Chondrocyte (in vitro differentiated cells): ENCODE data around the gene MAB21L1. TPM values are rescaled to one million over a fixed set of nuclear protein-coding genes. Genes with fewer than 3 reads are reported as not detected.

ENCODE experiments used
- DNase-seq: peaks from one replicate; pipeline ENCODE4 v3.0.0; 2021; ENCODE audit warnings: mixed read lengths, low spot score
- H3K27ac Mint-ChIP-seq: one replicate; pipeline ENCODE4 v1.8.0; 2021; ENCODE audit warnings: mild to moderate bottlenecking, moderate library complexity, mixed read lengths; ENCODE audit not compliant: unreplicated experiment
- H3K27me3 Mint-ChIP-seq: 2 replicates; pipeline ENCODE4 v1.8.0; 2021; ENCODE audit warnings: low read depth, mixed read lengths
- H3K36me3 Mint-ChIP-seq: 2 replicates; pipeline ENCODE4 v1.8.0; 2021; ENCODE audit warnings: low read depth, mixed read lengths
- H3K4me1 Mint-ChIP-seq: 2 replicates; pipeline ENCODE4 v1.8.0; 2021; ENCODE audit warnings: low read depth, mild to moderate bottlenecking, mixed read lengths
- H3K4me3 Mint-ChIP-seq: one replicate; pipeline ENCODE4 v1.8.0; 2021; ENCODE audit warnings: mild to moderate bottlenecking, moderate library complexity, mixed read lengths; ENCODE audit not compliant: unreplicated experiment
- H3K9me3 Mint-ChIP-seq: 2 replicates; pipeline ENCODE4 v1.8.0; 2021; ENCODE audit warnings: low read depth, mixed read lengths
- CTCF ChIP-seq: fragments of 200-600 bp; sonication (generic); IDR thresholded peaks from 2 replicates; pipeline ENCODE4 v1.5.0; 2021; ENCODE audit warnings: antibody characterized with exemption, mild to moderate bottlenecking, moderate library complexity
- total RNA-seq: library from RNA; stranded (reverse); gene quantifications from 3 replicates; pipeline ENCODE4 v1.2.1, GENCODE V29; 2021

MAB21L1 gene
- total RNA-seq, 1 donor from 2014 or later: 0.07 TPM

DNA sequence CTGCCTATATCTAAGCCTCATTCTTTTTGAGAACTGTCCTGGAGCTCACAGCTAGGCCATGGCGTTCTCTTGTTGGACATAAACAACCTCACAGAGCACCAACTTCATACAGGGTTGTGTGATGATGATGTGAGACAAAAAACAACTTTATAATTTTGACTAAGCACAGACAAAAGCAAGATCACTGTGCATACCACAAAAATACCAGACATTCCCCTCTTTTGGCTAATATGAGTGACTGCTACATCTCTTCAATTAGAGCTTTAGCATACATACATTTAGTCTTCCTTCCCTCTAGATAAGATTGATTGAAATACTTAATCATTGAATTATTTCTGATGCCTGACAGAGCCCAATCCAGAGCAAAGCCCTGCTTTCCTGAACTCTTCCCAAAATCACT lies 8.3 kb downstream of the MAB21L1 start:
- Mint-ChIP-seq H3K27ac (no peak overlapping the region), H3K4me3 (no peak overlapping the region), H3K4me1 (peaks cover 17% of the 10 kb centered on the region), H3K27me3 (peaks cover 35% of the 10 kb centered on the region), H3K36me3 (peaks cover 4% of the 10 kb centered on the region), H3K9me3 (no peaks in the 10 kb centered on the region)
- TF ChIP-seq CTCF: no peak
- DNase-seq: no peak

GRCh38 chr13:35465371-35465770 lies 11.1 kb downstream of the MAB21L1 start:
- peaks cover 12% of the 10 kb centered on the region for H3K27me3 Mint-ChIP-seq
- no peak overlapping the region for H3K27ac Mint-ChIP-seq
- peaks cover 11% of the 10 kb centered on the region for H3K4me1 Mint-ChIP-seq
- H3K9me3 Mint-ChIP-seq: no peaks in the 10 kb centered on the region
- peaks cover 4% of the 10 kb centered on the region for H3K36me3 Mint-ChIP-seq
- no peak overlapping the region for H3K4me3 Mint-ChIP-seq
- TF ChIP-seq CTCF: no peak
- no peak for DNase-seq

DNA sequence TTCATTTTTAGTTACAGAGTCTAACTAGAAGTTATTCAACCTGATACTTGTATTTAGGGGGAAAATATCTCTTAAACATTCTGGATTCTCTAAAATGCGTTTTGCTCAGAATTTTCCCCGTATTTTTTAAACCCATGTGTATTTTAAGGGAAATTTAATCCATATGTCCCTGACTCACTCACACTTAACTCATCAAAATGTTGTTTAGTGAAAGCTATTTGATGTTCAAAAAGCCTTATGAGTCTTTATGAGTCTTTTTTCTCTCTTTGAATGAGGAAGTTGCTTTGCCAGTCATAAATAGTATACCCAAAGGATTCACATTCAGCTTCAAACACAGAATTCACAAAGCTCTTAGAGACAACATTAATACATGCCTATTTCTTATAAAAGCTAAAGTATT lies 16.4 kb downstream of the MAB21L1 start:
- Mint-ChIP-seq H3K4me3 (no peak overlapping the region), H3K27me3 (no peaks in the 10 kb centered on the region), H3K9me3 (peaks cover 3% of the 10 kb centered on the region), H3K36me3 (peaks cover 3% of the 10 kb centered on the region), H3K27ac (no peak overlapping the region), H3K4me1 (no peaks in the 10 kb centered on the region)
- DNase-seq: no peak
- no peak for TF ChIP-seq CTCF

DNA sequence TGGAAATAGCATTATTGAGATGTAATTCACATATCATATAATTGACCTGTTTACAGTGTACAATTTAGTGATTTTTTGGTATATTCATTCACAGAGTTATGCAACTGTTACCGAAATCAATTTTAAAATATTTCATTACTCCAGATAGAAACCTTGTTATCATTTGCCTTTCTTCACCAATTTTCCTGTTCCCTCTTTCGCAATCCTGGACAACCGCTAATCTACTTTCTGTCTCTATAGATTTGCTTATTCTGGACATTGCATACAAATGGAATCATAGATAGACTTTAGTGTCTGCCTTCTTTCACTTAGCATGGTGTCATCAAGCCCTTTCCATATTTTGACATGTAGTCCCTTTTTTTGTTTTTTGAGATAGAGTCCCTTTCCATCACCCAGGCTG lies 19.2 kb downstream of the MAB21L1 start:
- Mint-ChIP-seq H3K27me3 (no peaks in the 10 kb centered on the region), H3K27ac (no peak overlapping the region), H3K9me3 (peaks cover 3% of the 10 kb centered on the region), H3K4me1 (no peaks in the 10 kb centered on the region), H3K4me3 (no peak overlapping the region), H3K36me3 (peaks cover 1% of the 10 kb centered on the region)
- no peak for DNase-seq
- TF ChIP-seq CTCF: no peak

- H3K4me3 Mint-ChIP-seq: no peak overlapping the region
- H3K27me3 Mint-ChIP-seq: no peaks in the 10 kb centered on the region
- H3K27ac Mint-ChIP-seq: no peak overlapping the region
- H3K9me3 Mint-ChIP-seq: peaks cover 3% of the 10 kb centered on the region
- peaks cover 1% of the 10 kb centered on the region for H3K36me3 Mint-ChIP-seq
- no peak for TF ChIP-seq CTCF
- DNase-seq: no peak
- no peaks in the 10 kb centered on the region for H3K4me1 Mint-ChIP-seq
These were observed 21.5 kb downstream of the MAB21L1 start for GRCh38 chr13:35455022-35455421.
